Activated T-helper 1 cell treated with anti-CD3 and anti-CD28 coated beads, Interleukin-2, amount 50 U/mL, for 16 hours (primary cell): ENCODE data around the gene ZNF831.

ENCODE experiments used
- DNase-seq, 2 donors: peaks; one replicate each; pipeline ENCODE4 v3.0.0-alpha.2; 2020; ENCODE audit warnings: low read depth in 1 of 2, low spot score in 1 of 2

ZNF831 gene

GRCh38 chr20:59297686-59298085, 134.1 kb downstream of the ZNF831 start:
- no peak for DNase-seq

GRCh38 chr20:59299945-59300332, 136.3 kb downstream of the ZNF831 start:
- no peak for DNase-seq

GRCh38 chr20:59300333-59301081, 136.9 kb downstream of the ZNF831 start, which contains the start of gene EDN3:
Gene EDN3, plus strand, starts transcription at chr20:59300611. Its CDS starts 202 bp downstream, at chr20:59300813.
- DNase-seq, result no peak

GRCh38 chr20:59301343-59302007, 137.9 kb downstream of the ZNF831 start:
- no peak for DNase-seq

- no peak for DNase-seq
Measured at GRCh38 chr20:59305908-59306655, 142.5 kb downstream of the ZNF831 start.

- DNase-seq, result no peak
Measured at GRCh38 chr20:59307270-59307669, 143.6 kb downstream of the ZNF831 start.
